Hepatocyte (in vitro differentiated cells): Measurements from ENCODE around the gene TRAF3IP1. TPM values are rescaled to one million over a fixed set of nuclear protein-coding genes. Genes with fewer than 3 reads are reported as not detected.

Experiments
- DNase-seq: peaks from one replicate; pipeline ENCODE4 v3.0.0-alpha.2; 2016; ENCODE audit warnings: low spot score
- H2AFZ ChIP-seq: fragments of 200-600 bp; sonication (generic); 2 replicates; pipeline ENCODE4 v1.6.0; 2016; ENCODE audit warnings: antibody characterized with exemption, mild to moderate bottlenecking
- H3K27ac ChIP-seq: fragments of 200-600 bp; sonication (generic); 2 replicates; pipeline ENCODE4 v1.5.1; 2016; ENCODE audit warnings: mild to moderate bottlenecking
- H3K27me3 ChIP-seq: fragments of 200-600 bp; sonication (generic); 2 replicates; pipeline ENCODE4 v1.6.1; 2016
- H3K36me3 ChIP-seq: fragments of 200-600 bp; sonication (generic); replicated peaks from 2 replicates; pipeline ENCODE4 v1.5.1; 2016; ENCODE audit warnings: low read depth; ENCODE audit not compliant: insufficient read depth
- H3K4me1 ChIP-seq: fragments of 200-600 bp; sonication (generic); 2 replicates; pipeline ENCODE4 v1.5.1; 2016; ENCODE audit warnings: mild to moderate bottlenecking, moderate library complexity; ENCODE audit not compliant: insufficient read depth
- H3K4me2 ChIP-seq: fragments of 200-600 bp; sonication (generic); 2 replicates; pipeline ENCODE4 v1.6.0; 2016
- H3K4me3 ChIP-seq: fragments of 200-600 bp; sonication (generic); 2 replicates; pipeline ENCODE4 v1.5.1; 2016; ENCODE audit warnings: mild to moderate bottlenecking
- H3K79me2 ChIP-seq: fragments of 200-600 bp; sonication (generic); 2 replicates; pipeline ENCODE4 v1.6.0; 2017; ENCODE audit warnings: mild to moderate bottlenecking
- H3K9me2 ChIP-seq: fragments of 200-600 bp; sonication (generic); replicated peaks from 2 replicates; pipeline ENCODE4 v1.6.0; 2017; ENCODE audit warnings: mild to moderate bottlenecking; ENCODE audit not compliant: insufficient read depth
- H3K9me3 ChIP-seq: fragments of 200-600 bp; sonication (generic); 2 replicates; pipeline ENCODE4 v1.5.1; 2016; ENCODE audit warnings: low read depth, mild to moderate bottlenecking
- H4K20me1 ChIP-seq: fragments of 200-600 bp; sonication (generic); 2 replicates; pipeline ENCODE4 v1.6.0; 2016; ENCODE audit warnings: mild to moderate bottlenecking; ENCODE audit not compliant: insufficient read depth, poor library complexity, severe bottlenecking
- CTCF ChIP-seq: fragments of 200-600 bp; sonication (generic); IDR thresholded peaks from 2 replicates; pipeline ENCODE4 v1.5.1; 2016; ENCODE audit warnings: antibody characterized with exemption, mild to moderate bottlenecking; ENCODE audit not compliant: poor library complexity
- EZH2 ChIP-seq: fragments of 200-600 bp; sonication (generic); IDR thresholded peaks from 2 replicates; pipeline ENCODE4 v1.6.1; 2016; ENCODE audit warnings: antibody characterized with exemption, mild to moderate bottlenecking, borderline replicate concordance
- EZH2phosphoT487 ChIP-seq: fragments of 200-600 bp; sonication (generic); IDR thresholded peaks from one replicate; pipeline ENCODE4 v1.6.1; 2018; ENCODE audit warnings: antibody characterized with exemption, mild to moderate bottlenecking, low read depth, moderate library complexity; ENCODE audit not compliant: unreplicated experiment, severe bottlenecking
- WGBS: methylation state at CpG from one replicate; pipeline ENCODE4 v1.1.6; 2016; ENCODE audit warnings: low lambda C conversion rate; ENCODE audit errors: missing lambda C conversion rate; 5-methylcytosine and 5-hydroxymethylcytosine counted together
- polyA plus RNA-seq: library from polyadenylated mRNA; unstranded; fragments of >200 nt; fragmentation: Nextera tagmentation; extraction: Ambion mirVana; gene quantifications from 2 replicates; pipeline ENCODE4 v1.2.1, GENCODE V29; 2016
- total RNA-seq: library from RNA; depleted of rRNA; stranded (reverse); fragments of >200 nt; gene quantifications from 2 replicates; pipeline ENCODE4 v1.2.3, GENCODE V29; 2014

The TRAF3IP1 gene
- total and polyA plus RNA-seq, 2 experiments from 2014 or later, result 9.0 to 9.1 TPM

GRCh38 chr2:238286987-238287736 lies 33.2 kb upstream of the TRAF3IP1 start:
- H4K20me1 ChIP-seq, result no peaks in the 10 kb centered on the region
- H3K9me2 ChIP-seq, result no peaks in the 10 kb centered on the region
- no peak for DNase-seq
- peak overlapping the region; percentile 96 for H3K27ac ChIP-seq
- H3K4me2 ChIP-seq, result peak overlapping the region; percentile 89
- WGBS, result 73% methylated on average over 11 of the region's 11 CpGs
- H3K9me3 ChIP-seq, result no peaks in the 10 kb centered on the region
- H3K27me3 ChIP-seq, result no peaks in the 10 kb centered on the region
- H3K4me1 ChIP-seq, result peaks cover 48% of the 10 kb centered on the region
- no peaks in the 10 kb centered on the region for H3K36me3 ChIP-seq
- H2AFZ ChIP-seq, result no peak overlapping the region
- no peak for TF ChIP-seq CTCF
- TF ChIP-seq EZH2, result no peak
- no peak for TF ChIP-seq EZH2phosphoT487
- H3K79me2 ChIP-seq, result peaks cover 50% of the 10 kb centered on the region
- no peak overlapping the region for H3K4me3 ChIP-seq

- H3K27me3 ChIP-seq, result no peaks in the 10 kb centered on the region
- H3K4me3 ChIP-seq, result peak within 1 kb of the TSS; percentile 92
- no peaks in the 10 kb centered on the region for H3K36me3 ChIP-seq
- DNase-seq, result peak; percentile 91
- peaks cover 42% of the 10 kb centered on the region for H3K79me2 ChIP-seq
- no peaks in the 10 kb centered on the region for H3K9me3 ChIP-seq
- H3K9me2 ChIP-seq, result no peaks in the 10 kb centered on the region
- H3K4me2 ChIP-seq, result peak within 1 kb of the TSS; percentile 89
- H2AFZ ChIP-seq, result peak within 1 kb of the TSS; percentile 42
- H4K20me1 ChIP-seq, result no peaks in the 10 kb centered on the region
- WGBS, result 8% methylated on average over 38 of the region's 65 CpGs
- peaks cover 48% of the 10 kb centered on the region for H3K4me1 ChIP-seq
- TF ChIP-seq EZH2phosphoT487 (no peak), CTCF (peak; percentile 14)
- peak within 1 kb of the TSS; percentile 96 for H3K27ac ChIP-seq
Observed at GRCh38 chr2:238287737-238288649, 32.3 kb upstream of the TRAF3IP1 start, which contains the start of gene PER2. TSS of gene PER2 (minus strand) at chr2:238288610. CDS start at chr2:238277936, 10,674 bp downstream.

GRCh38 chr2:238288650-238289573 lies 31.4 kb upstream of the TRAF3IP1 start:
- Histone ChIP-seq H3K79me2 (peaks cover 33% of the 10 kb centered on the region), H3K9me2 (no peaks in the 10 kb centered on the region), H3K4me2 (peak overlapping the region; percentile 86), H3K9me3 (no peaks in the 10 kb centered on the region), H3K27me3 (no peaks in the 10 kb centered on the region), H3K4me3 (peak overlapping the region; percentile 24), H3K36me3 (no peaks in the 10 kb centered on the region), H2AFZ (peak overlapping the region; percentile 31), H3K4me1 (peaks cover 48% of the 10 kb centered on the region), H4K20me1 (no peaks in the 10 kb centered on the region), H3K27ac (peak overlapping the region; percentile 96)
- peak; percentile 99 for DNase-seq
- under 1% methylated on average over 85 of the region's 108 CpGs for WGBS
- TF ChIP-seq CTCF (peak; percentile 18), EZH2phosphoT487 (no peak)
